HG03095 (cell line): ENCODE measurements around the gene SLC7A14.

Source experiments
- ATAC-seq: cut with Tn5 transposase; IDR thresholded peaks from one replicate; pipeline ENCODE4 v1.9.1; 2021; ENCODE audit warnings: moderate library complexity; ENCODE audit not compliant: unreplicated experiment

SLC7A14 gene

DNA sequence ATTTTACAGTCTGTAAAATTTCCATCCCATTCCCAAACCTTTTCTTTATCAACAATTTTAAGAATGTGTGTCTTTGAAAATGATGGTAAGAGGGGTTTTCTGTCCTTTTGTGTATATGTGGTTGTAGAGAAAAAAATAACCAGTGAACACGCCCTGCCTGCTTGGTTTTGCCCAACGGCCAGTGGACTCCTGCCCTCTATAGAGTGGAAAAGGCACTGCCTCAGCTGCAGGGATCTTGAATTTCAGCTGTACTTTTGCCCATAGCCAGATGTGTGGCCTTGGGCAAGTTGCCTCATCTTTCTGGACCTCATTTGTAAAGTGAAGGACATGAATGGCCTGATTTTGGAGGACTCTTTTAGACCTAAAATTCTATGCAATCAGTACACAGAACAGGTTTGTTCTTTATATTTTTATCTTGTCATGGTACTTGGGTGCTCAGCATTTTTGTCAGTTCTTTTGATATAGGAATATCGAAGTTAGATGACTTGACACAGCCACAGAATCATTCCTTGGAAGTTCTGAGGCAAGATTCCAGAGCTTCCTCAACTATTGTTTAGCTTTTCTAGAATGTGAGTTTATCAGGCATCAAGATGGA lies 86.2 kb downstream of the SLC7A14 start:
- ATAC-seq: peak; percentile 66

GRCh38 chr3:170497207-170498095 lies 88.4 kb downstream of the SLC7A14 start:
- no peak for ATAC-seq

GRCh38 chr3:170496868-170497140 lies 89.1 kb downstream of the SLC7A14 start:
- ATAC-seq: no peak

DNA sequence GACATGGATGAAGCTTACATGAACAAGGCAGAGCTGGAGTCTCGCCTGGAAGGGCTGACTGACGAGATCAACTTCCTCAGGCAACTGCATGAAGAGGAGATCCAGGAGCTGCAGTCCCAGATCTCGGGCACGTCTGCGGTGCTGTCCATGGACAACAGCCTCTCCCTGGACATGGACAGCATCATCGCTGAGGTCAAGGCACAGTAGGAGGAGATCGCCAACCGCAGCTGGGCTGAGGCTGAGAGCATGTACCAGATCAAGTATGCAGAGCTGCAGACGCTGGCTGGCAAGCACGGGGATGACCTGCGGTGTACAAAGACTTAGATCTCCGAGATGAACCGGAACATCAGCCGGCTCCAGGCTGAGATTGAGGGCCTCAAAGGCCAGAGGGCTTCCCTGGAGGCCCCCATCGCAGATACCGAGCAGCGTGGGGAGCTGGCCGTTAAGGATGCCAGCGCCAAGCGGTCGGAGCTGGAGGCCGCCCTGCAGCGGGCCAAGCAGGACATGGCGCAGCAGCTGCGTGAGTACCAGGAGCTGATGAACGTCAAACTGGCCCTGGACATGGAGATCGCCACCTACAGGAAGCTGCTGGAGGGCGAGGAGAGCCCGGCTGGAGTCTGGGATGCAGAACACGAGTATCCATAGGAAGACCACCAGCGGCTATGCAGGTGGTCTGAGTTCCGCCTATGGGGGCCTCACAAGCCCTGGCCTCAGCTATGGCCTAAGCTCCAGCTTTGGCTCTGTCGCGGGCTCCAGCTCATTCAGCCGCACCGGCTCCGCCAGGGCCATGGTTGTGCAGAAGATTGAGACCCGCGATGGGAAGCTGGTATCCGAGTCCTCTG lies 89.6 kb downstream of the SLC7A14 start:
- ATAC-seq: no peak

- ATAC-seq: no peak
These were observed 91.1 kb downstream of the SLC7A14 start for GRCh38 chr3:170494766-170495165.

GRCh38 chr3:170493712-170494182 lies 92.1 kb downstream of the SLC7A14 start:
- ATAC-seq: no peak

GRCh38 chr3:170491901-170492300 lies 94.0 kb downstream of the SLC7A14 start:
- ATAC-seq: no peak

GRCh38 chr3:170490828-170491560 lies 94.9 kb downstream of the SLC7A14 start:
- ATAC-seq: no peak

- ATAC-seq: no peak
These were observed 97.1 kb downstream of the SLC7A14 start for GRCh38 chr3:170488802-170489201.

DNA sequence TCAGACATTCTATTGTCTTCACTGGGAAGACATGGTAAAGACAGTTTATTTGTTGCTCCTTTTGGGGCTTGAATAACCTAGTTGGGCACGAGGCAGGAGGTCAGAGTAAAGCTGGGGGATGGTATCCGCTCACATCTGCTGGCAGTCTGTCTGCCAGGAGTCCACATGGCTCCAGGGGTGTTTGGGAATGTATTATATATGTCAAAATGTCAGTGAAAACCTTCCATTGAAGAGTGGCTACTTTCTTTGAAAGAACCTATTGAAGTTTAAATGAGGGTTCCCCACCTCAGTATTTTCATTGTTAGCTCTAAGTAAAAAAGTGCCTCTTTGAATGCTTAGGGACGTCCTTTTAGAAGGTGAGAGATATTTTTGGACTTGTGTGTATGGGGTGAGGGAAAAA lies 98.8 kb downstream of the SLC7A14 start:
- ATAC-seq: no peak

- no peak for ATAC-seq
These were observed 99.5 kb downstream of the SLC7A14 start for GRCh38 chr3:170486398-170486797.

DNA sequence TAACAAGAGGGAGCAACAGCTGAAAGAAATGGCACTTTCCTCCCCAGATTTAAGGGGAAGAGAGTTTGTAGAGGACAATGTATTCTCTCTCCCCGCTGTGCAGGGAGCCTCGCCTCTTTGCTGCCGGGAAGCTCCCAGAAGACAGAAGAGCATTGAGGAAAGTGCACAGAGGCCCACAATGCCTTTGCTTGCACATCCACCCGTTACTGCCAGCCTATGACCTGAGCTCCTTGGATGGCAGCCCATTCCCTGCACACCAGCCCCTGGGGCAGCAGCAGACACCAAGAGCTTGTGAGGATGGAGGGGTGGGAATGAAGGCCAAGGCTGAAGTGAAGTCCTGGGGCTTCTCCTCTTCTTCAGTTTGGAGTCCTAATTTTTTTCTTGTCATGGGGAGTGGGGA lies 100.2 kb downstream of the SLC7A14 start:
- no peak for ATAC-seq

- ATAC-seq: no peak
These were observed 100.6 kb downstream of the SLC7A14 start for GRCh38 chr3:170485294-170485693.

DNA sequence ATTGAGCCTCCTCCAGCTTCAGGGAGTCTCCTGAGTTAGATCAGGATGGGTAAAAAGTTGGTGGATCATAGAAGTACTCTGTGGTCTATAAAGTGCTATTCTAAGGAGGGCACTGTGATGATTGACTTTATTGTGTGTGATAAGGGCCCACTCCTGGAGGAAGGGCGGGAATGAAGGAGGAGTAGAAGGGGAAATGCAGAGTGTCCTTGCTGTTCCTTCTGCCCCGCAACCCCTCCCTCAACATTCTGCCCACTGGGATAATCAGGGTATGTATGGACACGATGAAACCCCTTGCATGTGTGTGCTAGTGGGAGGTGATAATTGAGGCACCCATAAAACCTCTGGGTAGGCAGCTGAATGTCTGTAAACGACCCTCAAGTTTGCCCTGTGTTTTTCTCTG lies 101.0 kb downstream of the SLC7A14 start:
- ATAC-seq: no peak

- no peak for ATAC-seq
These were observed 102.2 kb downstream of the SLC7A14 start for GRCh38 chr3:170483485-170484262.

DNA sequence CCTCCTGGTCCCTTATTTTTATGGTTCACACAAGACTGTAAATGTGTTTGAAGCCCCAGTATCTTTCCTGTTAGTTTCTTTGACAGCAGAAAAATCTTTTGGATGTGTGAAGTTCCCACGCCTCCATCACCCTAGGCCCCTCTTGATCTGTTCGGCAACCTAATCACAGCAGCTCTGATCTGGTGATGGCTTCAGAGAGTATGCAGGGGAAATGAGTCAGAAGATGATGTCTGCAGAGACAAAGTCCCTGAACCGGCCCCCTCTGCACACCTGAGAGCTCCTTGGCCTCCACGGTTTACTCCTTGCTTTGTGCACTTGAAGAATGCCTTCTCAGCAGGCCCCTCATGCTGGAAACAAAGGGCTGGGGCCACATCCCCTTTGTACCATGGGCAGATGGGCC lies 103.7 kb downstream of the SLC7A14 start:
- no peak for ATAC-seq

- ATAC-seq: no peak
These were observed 105.8 kb downstream of the SLC7A14 start for GRCh38 chr3:170480111-170480510.

DNA sequence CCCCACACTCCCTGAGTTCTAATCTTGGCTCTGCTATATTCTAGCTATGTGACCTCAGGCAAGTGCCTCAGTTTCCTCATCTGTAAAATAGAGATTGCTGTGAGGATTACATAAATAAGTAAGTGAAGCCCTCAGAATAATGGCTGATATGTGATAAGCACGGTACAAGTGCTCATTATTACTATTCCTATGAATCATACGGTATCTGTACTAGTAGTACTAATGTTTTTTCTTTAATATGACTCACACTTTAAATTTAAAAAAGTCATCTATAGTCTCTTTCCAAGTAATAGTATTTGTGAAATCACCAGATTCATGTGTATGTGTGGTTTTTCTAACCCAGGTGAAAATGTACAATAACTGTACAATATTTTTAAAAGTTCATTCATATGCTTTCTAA lies 108.5 kb downstream of the SLC7A14 start:
- no peak for ATAC-seq

GRCh38 chr3:170476291-170476690 lies 109.6 kb downstream of the SLC7A14 start:
- no peak for ATAC-seq

GRCh38 chr3:170475092-170475685 lies 110.7 kb downstream of the SLC7A14 start:
- no peak for ATAC-seq
